ENCODE results near the gene TTLL4.

TTLL4 gene

DNA sequence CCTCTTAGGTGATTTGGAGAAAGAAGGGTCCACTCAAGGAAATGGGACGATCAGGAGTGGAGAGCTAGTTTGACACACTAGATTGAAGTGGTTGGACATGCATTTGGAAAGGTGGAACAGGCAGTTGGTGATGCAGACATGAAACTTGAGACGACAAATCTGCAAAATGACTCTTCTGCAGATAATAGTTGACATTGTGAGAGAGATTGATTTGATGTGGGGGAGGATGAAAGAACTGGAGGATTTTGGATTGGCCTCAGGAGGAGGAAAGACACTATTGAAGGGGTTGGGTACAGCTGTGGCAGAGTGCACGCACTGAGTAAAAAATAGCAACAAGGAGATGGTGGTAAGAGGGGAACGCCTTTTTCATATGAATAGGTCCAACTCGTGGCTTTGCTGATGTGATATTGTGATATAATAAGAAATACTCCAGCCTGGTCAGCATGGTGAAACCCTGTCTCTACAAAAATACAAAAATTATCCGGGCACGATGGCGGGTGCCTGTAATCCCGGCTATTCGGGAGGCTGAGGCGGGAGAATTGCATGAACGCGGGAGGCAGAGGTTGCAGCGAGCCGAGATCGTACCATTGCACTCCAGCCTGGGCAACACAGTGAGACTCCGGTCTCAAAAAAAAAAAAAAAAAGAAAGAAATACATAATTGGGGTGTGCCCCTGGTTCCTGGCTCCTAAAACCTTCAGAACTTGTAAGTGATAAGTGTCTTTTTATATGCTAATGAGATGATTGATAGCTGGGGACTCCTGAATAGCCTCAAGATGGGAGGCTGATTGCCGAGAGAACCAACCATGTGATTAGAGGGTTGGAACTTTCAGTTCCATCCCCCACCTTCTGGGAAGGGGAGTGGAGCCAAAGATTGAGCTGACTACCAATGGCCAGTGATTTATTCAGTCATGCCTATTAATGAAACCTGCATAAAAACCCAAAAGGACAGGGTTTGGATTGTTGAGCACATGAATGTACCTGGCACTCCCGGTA is 9.7 kb downstream of the TTLL4 start:
- no peak for DNase-seq (ENCODE audit: low read depth in 1 of 2, low spot score in 1 of 2)
- H3K27me3 ChIP-seq (ENCODE audit: insufficient read depth, poor library complexity, severe bottlenecking), result no peaks in the 10 kb centered on the region
- H3K4me3 ChIP-seq (replicated peaks; ENCODE audit: insufficient read depth, low read length), result no peak overlapping the region
- no peak overlapping the region for H3K27ac ChIP-seq (replicated peaks)
- TF ChIP-seq GABPA (IDR thresholded peaks at IDR 0.05; ENCODE audit: low read depth) (no peak), SPI1 (IDR thresholded peaks at IDR 0.05; ENCODE audit: borderline replicate concordance, low read depth) (no peak), REST (IDR thresholded peaks at IDR 0.05; ENCODE audit: insufficient replicate concordance, low read depth) (no peak), POLR2AphosphoS5 (IDR thresholded peaks at IDR 0.05; ENCODE audit: low read depth) (no peak)

DNA sequence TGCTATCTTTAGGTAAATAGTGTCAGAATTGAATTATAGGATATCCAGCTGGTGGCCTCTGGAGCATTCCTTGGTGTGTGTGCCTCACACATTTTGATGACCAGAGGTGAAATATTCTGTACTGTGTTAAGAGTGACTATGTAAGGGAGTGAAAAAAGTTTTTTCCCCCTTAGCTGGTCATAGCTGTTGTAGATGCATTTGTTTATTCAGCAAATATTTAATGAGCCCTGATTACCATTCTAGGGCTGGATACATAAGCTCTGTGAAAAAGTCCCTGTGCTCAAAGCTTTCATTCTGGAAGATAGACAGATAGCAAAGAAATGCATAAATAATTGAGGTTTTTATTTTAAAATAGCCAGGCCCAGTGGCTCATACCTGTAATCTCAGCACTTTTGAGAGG is 10.9 kb downstream of the TTLL4 start:
- no peak for DNase-seq (ENCODE audit: low read depth in 1 of 2, low spot score in 1 of 2)
- no peak for TF ChIP-seq SPI1 (IDR thresholded peaks at IDR 0.05; ENCODE audit: borderline replicate concordance, low read depth)
- no peak for TF ChIP-seq REST (IDR thresholded peaks at IDR 0.05; ENCODE audit: insufficient replicate concordance, low read depth)
- TF ChIP-seq POLR2AphosphoS5 (IDR thresholded peaks at IDR 0.05; ENCODE audit: low read depth), result no peak
- TF ChIP-seq GABPA (IDR thresholded peaks at IDR 0.05; ENCODE audit: low read depth), result no peak
- TF ChIP-seq, protein P1, sequence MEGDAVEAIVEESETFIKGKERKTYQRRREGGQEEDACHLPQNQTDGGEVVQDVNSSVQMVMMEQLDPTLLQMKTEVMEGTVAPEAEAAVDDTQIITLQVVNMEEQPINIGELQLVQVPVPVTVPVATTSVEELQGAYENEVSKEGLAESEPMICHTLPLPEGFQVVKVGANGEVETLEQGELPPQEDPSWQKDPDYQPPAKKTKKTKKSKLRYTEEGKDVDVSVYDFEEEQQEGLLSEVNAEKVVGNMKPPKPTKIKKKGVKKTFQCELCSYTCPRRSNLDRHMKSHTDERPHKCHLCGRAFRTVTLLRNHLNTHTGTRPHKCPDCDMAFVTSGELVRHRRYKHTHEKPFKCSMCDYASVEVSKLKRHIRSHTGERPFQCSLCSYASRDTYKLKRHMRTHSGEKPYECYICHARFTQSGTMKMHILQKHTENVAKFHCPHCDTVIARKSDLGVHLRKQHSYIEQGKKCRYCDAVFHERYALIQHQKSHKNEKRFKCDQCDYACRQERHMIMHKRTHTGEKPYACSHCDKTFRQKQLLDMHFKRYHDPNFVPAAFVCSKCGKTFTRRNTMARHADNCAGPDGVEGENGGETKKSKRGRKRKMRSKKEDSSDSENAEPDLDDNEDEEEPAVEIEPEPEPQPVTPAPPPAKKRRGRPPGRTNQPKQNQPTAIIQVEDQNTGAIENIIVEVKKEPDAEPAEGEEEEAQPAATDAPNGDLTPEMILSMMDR (IDR thresholded peaks at IDR 0.05; ENCODE audit: insufficient read depth, low read length), result no peak
- no peak overlapping the region for H3K27ac ChIP-seq (replicated peaks)
- no peak overlapping the region for H3K4me3 ChIP-seq (replicated peaks; ENCODE audit: insufficient read depth, low read length)
- H3K27me3 ChIP-seq (ENCODE audit: insufficient read depth, poor library complexity, severe bottlenecking), result no peaks in the 10 kb centered on the region

DNA sequence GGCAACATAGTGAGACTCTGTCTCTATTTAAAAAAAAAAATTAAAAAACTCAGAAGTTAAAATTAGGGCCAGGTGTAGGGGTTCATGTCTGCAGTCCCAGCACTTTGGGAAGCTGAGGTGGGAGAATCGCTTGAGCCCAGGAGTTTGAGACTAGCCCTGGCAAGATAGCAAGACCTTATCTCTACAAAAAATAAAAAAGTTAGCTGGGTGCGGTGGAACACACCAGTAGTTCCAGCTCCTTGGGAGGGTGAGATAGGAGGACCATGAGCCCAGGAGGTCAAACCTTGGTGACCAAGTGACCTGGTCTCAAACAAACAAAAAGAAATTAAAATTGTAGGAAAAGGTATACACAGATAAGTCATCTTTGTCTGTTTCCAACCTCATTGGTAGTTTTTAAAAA is 11.3 kb downstream of the TTLL4 start:
- TF ChIP-seq POLR2AphosphoS5 (IDR thresholded peaks at IDR 0.05; ENCODE audit: low read depth) (no peak), REST (IDR thresholded peaks at IDR 0.05; ENCODE audit: insufficient replicate concordance, low read depth) (no peak), SPI1 (IDR thresholded peaks at IDR 0.05; ENCODE audit: borderline replicate concordance, low read depth) (no peak), GABPA (IDR thresholded peaks at IDR 0.05; ENCODE audit: low read depth) (no peak)
- TF ChIP-seq, protein P1 (IDR thresholded peaks at IDR 0.05; ENCODE audit: insufficient read depth, low read length), result no peak
- DNase-seq (ENCODE audit: low read depth in 1 of 2, low spot score in 1 of 2), result no peak

More for the DNA sequence above, 11.3 kb downstream of the TTLL4 start:
- H3K27me3 ChIP-seq (ENCODE audit: insufficient read depth, poor library complexity, severe bottlenecking), result no peaks in the 10 kb centered on the region
- H3K27ac ChIP-seq (replicated peaks), result no peak overlapping the region
- no peak overlapping the region for H3K4me3 ChIP-seq (replicated peaks; ENCODE audit: insufficient read depth, low read length)
